Inflammatory macrophage treated with lipopolysaccharide for 1 hour (primary cell): Measurements from ENCODE around the gene SNTN.
"Not testable (repeated sequence)": the region's sequence is repeated elsewhere in the genome, so short reads cannot be mapped to it uniquely, and the experiment has no call there.

ENCODE experiments used
- DNase-seq, 2 donors: peaks; one replicate each; pipeline ENCODE4 v3.0.0-alpha.2; 2020 to 2022

The SNTN gene

DNA sequence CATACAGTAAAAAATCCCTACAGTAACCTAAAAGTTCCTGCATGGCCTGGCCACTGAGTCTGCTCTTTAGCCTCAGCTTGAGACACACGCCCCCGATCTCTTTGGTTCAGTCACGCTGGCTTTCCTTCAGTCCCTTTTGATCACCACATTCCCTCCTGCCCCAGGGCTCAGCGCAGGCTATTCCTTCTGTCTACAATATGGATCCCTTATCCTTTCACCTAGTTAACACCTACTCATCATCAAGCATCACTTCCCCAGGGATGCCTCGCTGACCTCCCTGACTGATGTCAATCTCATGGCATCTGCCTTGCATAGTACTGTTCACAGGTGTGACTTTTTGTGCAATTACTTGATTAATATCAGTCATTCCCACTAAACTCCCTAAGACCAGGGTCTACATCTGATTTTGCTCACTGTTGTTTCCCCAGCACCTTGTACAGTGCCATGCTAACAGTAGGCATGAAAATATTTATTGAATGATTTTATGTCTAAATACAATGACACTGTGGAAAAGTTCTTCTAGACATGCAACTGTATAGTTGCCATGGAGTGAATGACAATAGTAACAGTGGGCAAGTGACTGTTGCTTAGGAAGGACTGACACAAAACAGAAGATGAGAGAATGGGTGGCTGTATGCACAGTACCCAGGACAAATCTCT is at the start of gene SNTN:
SNTN (plus strand) TSS at position 610 of the 660 bp plus-strand sequence; CDS start at position 623, 13 bp downstream.
- no peak for DNase-seq

DNA sequence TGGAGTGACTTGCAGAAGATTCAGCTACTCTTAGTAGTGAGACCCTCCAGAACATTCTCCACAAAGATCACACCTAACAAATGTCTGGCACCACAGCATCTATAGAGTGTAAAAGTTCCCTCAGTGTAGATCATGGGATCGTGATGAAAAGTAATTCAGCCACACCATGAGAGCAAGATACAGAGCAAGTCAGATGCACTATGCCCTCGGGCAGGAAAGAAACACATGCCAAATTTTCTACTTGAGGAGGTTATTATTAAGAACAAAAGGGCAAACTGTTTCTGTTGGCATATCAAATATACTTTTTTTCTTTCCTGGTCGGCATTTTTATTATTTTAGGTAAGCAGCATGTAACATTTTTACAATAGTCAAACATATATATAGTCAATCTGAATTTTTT is 44.8 kb upstream of the SNTN start:
- DNase-seq = no peak

DNA sequence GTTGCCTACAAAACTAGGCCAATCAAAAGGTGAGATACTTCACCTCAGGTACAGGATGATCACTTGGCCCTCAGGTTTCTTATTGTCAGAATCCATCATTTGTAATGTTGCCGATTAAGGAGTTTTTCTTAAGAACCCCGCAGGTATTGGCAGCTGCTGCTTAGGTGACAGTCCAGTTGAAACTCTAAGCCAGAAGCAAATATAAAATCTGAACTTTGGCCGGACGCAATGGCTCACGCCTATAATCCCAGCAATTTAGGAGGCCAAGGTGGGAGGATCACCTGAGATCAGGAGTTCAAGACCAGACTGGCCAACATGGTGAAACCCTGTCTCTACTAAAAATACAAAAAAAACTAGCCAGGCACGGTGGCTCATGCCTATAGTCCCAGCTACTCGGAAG is 43.1 kb upstream of the SNTN start:
- DNase-seq = no peak

DNA sequence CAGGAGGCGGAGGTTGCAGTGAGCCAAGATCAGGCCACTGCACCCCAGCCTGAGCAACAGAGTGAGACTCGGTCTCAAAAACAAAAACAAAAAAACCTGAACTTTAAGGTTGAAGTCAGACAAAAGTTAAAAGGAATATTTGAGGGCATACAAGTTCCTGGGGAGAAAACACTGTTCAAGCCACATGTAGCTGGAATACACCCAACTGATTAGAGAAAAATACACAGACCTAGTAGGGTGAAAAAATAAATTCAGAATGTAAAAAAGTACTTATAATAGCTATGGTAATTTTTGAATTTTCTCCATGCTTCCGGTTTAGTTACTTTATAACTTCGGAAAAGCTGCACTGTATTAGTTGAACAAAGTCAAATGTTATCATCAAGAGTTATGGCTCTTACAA is 42.6 kb upstream of the SNTN start:
- no peak for DNase-seq

DNA sequence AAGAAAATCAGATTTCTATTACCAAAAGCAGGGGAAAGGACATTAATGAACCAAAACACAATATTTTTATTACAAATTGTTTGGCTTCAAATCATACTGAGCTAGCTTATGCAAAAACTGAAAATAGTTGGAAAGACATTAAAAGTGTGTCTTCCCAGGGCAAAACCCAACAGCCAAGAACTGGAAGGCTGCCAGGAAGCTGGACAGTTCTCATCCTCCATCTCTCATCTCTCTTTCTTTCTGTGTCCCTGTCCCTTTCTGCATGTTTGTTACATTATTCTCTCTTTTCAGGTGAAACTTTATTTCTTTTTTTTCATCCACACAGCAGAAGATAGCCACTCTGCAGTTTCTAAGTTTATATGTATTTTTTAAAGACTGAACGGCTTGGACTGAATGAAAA is 41.1 kb upstream of the SNTN start:
- no peak for DNase-seq

DNA sequence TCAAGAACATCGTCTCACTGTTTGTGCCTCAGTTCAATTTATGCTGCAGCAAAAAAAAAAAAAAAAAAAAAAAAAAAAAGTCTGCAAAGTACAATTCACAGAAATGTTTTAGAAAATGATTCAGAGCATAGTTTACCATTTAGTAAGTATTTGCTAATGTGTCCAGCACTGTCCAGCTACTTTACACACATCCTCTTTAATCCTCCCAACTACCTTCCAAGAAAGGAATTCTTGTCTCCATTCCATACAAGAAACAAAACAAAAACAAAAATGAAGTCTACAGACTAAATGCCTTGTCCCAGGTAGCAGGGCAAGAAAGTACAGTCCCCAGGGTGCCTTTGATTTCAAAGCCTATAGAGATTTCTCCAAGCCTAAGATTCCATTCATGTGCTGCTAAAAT is 38.9 kb upstream of the SNTN start:
- DNase-seq = no peak

DNA sequence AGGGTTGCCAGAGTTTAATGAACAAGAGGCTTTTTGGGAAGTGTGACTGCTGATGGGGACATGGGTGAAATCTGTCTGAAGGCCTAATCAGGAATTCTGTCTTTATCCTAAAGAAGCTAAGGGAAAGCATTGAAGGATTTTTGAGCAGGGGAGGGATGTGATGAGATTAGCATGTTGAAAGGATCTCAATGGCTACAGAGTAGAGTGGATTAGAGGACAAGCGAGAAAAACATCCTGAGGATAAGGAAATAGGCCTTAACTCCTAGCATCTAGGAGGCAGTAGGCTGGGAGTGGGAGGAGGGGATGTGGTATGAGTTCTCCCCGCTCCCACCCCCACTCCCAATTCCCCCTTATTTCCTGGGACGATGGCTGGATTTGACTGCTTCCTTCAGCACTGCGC is 35.1 kb upstream of the SNTN start:
- no peak for DNase-seq

DNA sequence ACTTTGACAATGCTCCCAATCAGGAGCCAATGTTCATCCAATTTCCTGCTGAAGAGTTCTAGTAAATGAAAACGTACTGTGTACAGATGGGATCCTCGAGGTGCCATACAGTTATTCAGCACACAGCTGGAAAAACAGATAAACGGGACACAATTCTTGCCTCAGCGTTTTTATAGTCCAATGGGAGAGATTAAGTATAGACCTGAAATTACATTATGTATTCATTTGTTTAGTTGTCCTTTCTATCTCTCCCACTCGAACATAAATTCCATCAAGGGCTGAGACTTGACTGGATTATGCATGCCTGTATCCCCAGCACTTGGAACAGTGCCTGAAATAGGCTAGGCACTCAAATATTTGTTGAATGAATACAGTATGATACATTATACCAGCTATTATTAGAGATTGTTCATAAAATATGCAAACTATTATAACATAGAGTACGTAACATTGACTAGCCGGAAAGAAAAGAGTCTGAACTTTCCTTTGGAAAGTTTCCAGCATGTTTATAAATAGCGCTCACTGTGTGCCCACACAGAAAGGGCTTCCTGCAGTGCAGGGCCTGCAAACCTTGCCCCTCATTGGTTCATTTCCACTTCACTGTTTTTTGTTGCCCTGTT is 27.4 kb upstream of the SNTN start:
- DNase-seq = peak in 1 of 2 donors; percentile 3

DNA sequence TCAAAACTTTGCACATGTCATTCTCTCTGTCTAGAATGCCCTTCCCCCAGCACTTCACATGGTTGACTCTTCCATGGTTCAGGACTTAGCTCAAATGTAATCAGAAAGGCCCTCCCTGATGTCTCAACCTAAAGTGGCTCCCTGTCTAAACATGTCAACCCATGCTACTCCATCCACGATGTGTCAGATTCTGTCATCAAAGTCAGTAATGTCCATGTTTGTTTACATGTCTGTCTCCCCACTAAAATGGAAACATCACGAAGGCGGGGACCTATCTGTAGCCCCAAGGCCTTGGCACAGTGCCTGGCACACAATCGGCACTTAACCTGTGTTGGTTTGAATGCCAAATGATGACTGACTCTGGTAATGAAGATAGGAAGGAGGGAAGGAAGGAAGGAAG is 20.8 kb upstream of the SNTN start:
- no peak for DNase-seq

DNA sequence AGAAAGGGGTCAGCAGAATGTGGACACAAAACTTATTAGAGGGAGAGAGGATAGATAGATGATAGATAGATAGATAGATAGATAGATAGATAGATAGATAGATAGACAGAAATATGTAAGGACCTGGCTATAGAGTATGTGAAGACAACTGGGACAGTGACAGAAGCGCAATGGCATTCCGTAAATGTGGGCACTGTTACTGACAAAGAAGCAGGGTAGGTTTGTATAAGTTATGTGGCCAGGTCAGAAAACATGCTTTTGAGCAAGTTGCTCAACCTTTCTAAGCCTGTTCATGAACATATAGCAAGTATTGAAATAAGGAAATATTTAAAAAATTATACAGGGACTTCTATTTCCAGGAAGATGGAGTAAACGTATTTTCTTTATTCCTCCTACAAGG is 17.3 kb upstream of the SNTN start:
- DNase-seq = no peak

DNA sequence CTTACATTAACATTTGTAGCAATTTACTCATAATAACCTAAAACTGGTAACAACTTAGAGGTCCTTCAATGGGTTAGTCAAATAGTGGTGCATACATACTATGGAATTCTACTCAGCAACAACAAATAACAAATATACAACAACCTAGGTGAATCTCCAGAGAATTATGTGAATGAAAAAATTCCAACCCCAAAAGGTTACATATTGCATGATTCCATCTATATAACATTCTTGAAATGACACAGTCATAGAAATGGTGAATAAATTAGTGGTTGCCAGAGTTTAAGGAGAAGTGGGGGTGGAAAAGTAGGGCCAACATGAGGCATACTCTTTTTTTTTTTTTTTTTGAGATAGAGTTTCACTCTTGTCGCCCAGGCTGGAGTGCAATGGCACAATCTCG is 12.7 kb upstream of the SNTN start:
- no peak for DNase-seq

DNA sequence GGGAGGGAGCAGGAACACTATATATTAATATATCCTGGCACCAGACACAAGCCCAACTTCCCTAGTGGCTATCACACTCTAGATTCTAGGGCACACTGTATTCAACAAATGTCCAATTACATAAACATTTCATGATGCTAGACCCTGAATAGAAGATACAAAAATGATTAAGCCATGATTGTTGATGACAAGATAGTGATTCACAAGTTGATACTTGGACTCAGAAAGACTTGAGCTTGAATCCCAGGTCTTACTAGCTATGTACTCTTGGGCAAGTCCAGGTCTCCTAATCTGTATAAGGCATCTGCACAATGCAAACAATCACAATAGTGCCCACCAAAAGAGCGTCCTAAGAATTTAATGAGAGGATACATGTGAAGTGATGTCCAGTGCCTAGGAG is 10.0 kb upstream of the SNTN start:
- DNase-seq = no peak

DNA sequence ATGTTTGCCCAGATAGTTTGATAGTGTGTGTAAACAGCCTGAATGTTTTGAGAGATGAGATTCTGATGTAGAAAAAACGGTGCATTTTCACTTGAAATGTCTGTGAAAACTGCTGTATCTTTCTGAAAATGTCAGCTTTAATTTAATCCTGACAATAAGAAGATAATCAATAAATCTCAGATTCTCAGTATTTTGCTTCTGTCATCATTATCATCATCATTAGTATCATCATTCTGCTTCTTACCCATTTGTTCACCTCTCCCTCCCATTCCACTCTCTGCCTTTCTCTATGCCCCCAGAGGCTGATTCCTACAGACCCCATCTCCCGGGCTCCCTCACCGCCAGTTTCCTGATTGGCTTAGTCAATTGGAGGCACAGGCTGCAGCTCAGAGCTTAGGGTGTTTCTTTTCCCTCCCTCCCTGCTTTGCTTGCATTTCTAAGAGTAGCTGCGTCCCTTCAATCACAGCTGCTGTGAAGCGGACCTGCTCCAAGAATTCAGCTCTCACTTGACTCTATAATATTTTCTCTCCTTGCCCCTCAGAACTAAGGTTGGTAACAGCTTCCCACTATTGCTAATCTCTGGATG is 8.2 kb upstream of the SNTN start:
- DNase-seq = no peak

DNA sequence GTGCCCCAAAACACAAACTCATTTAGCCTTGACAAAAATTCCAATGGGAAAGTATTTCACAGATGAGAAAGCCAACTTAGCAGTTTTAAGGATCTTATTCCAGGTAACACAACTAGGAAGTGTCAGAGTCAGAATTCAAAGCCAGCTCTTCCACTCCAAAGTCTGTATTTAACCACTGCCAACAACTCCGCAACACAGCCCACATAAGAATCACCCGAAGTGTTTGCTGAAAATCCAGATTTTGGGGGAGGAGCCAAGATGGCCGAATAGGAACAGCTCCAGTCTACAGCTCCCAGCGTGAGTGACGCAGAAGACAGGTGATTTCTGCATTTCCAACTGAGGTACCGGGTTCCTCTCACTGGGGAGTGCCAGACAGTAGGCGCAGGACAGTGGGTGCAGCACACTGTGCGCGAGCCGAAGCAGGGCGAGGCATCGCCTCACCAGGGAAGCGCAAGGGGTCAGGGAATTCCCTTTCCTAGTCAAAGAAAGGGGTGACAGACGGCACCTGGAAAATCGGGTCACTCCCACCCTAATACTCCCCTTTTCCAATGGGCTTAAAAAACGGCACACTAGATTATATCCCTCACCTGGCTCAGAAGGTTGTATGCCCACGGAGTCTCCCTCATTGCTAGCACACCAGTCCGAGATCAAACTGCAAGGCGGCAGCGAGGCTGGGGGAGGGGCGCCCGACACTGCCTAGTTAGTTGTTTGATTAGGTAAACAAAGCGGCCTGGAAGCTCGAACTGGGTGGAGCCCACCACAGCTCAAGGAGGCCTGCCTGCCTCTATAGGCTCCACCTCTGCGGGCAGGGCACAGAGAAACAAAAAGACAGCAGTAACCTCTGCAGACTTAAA is 7.3 kb upstream of the SNTN start:
- not testable (repeated sequence) for DNase-seq

DNA sequence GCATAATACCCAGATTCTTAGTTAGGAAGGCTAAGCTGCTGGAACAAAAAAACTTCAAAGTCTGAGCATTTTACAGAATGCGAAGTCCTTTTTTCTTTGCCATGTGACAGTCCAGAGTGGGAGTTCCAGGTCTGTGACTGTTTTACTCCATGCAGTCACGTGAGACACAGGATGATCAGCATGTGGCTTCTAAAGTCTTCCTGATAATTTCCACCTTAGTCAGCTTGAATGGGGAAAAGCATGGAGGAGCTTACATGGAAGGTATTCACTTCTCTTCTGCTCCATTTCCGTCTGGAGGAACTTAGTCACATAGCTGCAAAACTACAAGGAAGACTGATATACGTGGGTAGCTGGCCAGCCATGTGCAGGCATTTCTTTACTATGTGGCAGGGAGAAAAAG is 1.7 kb downstream of the SNTN start:
- no peak for DNase-seq

DNA sequence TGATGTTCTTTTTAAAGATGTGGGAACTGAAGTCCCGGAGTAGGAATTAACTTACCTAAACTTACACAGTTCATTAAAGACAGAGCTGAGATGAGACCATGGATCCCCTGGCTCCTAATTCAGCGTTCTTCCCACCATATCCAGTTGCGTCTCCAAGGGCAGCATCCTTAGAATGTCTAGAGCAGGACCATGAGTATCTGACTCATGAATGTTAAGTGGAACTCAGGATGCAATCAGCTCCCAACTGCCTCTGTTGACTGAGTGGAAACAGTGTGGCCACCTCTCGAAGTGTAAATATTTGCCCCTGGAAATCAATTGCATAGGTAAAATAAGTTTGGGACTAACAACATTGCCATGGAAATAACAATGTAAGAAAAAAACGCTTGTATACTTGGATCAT is 2.5 kb downstream of the SNTN start:
- DNase-seq = no peak

DNA sequence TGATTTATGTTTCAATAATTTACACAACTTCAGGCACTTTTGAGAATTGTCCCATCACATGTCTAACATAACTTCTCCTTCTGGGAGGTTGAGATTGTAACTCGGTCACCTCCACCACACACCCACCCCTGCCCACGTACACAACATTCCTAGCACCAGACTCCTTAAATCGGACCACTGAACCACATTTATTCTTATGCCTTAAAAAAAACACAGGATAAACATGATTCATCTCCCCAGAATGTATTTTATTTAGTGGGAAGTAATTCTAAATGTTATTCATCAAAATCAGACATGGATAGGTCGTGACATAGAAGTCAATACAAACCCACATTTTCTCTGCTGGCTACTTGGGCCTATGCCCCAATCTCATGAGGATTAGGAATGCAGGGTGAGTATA is 3.0 kb downstream of the SNTN start:
- peak in 1 of 2 donors; percentile 14 for DNase-seq

DNA sequence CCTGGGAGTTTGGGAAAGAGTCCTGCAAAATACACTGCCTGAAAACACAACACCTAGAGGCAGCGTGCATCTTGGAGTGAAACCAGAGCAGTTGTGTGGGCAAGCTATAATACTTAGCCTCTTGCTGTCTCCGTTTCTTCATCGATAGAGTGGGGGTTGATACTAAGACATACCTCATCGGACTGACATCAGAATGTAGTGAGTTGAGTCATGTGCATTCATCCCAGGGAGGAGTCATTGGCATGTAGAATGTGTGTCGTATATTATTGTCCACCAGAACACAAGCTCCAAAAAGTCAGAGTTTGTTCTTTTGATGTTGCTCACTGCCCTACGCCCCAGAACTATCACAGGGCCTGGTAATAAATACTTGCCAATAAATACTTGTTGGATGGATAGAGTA is 4.3 kb downstream of the SNTN start:
- no peak for DNase-seq

DNA sequence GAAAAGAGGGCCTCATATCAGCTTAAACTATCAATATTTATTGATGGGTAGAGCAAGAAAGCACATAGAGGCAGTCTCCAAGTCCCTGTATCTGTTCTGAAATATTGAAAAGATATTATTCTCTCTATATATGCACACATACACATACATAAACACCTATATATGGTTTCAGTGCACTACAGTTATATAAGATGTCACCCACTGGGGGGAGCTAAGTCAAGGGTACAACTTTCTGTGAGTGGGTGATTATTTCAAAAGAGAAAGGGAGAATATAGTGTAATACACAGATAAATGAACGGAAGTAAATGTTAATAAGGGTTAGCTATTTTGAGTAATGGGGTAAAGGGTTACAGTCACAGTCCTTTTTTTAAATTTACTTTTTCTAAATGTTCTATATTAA is 8.8 kb downstream of the SNTN start:
- peak in 1 of 2 donors; percentile 4 for DNase-seq

DNA sequence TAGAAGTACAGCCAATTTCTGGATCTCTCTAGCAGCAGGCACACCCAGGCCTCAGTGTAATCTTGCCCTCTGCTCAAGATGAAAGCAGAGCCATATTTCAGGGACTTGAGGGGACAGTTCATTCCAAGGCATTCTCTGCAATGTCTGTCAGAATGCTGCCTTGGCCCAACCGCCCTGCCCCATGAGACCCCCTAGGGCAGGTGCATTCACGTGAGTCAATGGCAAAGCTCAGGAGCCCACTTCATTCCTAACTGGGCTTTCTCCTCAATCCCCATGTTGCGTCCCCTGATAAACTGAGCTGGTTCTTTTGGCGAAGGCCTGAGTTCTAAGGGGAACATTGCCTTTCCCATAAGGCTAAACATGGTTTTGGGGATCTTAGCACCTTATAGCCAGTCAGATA is 9.5 kb downstream of the SNTN start:
- no peak for DNase-seq

DNA sequence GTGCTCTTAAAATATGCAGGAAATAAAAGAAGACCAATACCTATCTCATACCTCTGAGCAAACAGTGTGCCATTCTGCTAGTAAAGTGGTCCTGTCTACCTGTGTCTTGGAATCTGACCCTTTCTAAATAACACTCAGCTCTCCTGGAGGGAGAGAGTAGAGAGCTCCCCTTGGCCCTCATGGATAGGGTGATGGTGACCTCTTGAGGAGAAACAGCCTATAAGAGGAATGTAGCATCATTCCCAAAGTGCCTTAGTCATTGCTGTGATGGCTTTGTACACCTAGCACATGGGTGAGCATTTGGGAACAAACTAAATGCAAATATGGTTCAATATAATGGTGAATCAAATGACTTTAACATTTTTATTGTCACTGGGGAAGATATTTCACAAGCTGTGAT is 10.0 kb downstream of the SNTN start:
- DNase-seq = no peak

DNA sequence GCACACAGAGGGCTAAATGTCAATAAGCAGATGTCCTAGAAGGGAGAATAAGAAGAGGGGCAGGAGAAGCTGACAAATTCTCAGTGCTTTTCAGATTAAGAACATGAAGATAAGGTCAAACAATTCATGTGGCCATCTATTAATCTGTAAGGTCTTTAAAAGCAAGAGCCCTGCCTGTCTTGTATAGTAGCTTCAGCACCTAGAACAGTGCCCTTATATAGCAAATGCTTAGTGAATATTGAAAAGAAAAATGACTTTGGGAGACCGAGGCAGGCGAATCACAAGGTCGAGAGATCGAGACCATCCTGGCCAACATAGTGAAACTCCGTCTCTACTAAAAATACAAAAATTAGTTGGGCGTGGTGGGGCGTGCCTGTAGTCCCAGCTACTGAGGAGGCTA is 18.1 kb downstream of the SNTN start:
- no peak for DNase-seq

DNA sequence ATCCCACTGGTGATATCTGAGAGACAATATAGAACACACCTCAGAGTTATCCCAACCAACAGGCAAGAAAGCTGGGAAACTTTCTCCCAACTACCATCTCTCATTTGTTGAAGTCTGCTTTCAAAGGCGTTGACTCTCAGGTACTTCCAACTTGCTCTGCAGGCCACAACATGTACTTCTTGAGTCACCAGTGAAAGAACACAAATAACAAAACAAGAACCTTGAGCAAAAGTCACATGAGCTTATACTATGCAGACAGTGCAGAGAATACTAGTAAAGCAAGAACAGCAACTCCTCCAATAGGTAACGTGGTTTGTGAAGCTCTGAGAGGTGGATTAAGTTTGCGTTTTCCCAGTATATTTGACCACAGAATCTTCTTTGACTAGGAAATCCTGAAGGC is 20.6 kb downstream of the SNTN start:
- no peak for DNase-seq

DNA sequence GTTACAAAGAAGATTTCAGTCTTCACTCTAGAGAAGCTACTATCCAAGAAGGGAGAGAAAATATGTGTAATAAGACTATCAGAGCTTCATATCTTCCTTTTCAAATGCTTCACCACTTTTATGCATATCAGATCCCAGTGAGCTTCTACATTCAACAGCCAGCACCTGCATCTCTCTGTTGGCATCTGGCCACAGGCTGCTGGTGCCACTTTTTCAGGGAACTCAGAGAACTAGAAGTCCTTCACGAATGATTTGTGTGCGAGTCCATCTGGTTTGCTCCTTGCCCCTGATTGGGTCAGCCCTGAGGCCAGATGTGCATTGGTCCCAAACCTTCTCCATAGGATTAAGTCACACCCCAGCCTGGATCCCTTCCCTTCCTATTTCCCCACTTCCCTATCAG is 22.1 kb downstream of the SNTN start:
- no peak for DNase-seq
